LNCaP clone FGC (cell line): ENCODE results near the gene FER.

ENCODE experiments used
- DNase-seq: peaks from one replicate; pipeline ENCODE4 v3.0.0-alpha.2; 2011; ENCODE audit warnings: low read depth
- H3K4me3 ChIP-seq: 2 replicates; pipeline ENCODE4 v1.5.1; 2011; ENCODE audit warnings: mild to moderate bottlenecking, low read depth, low read length, control low read depth
- TF ChIP-seq, protein P1 (sequence below): IDR thresholded peaks from 2 replicates; pipeline ENCODE4 v1.5.1; 2012; ENCODE audit warnings: mild to moderate bottlenecking; ENCODE audit not compliant: control insufficient read depth, insufficient read depth; ENCODE audit errors: extremely low read depth

Gene FER

GRCh38 chr5:108935611-108936010 is 187.9 kb downstream of the FER start:
- TF ChIP-seq, protein P1, sequence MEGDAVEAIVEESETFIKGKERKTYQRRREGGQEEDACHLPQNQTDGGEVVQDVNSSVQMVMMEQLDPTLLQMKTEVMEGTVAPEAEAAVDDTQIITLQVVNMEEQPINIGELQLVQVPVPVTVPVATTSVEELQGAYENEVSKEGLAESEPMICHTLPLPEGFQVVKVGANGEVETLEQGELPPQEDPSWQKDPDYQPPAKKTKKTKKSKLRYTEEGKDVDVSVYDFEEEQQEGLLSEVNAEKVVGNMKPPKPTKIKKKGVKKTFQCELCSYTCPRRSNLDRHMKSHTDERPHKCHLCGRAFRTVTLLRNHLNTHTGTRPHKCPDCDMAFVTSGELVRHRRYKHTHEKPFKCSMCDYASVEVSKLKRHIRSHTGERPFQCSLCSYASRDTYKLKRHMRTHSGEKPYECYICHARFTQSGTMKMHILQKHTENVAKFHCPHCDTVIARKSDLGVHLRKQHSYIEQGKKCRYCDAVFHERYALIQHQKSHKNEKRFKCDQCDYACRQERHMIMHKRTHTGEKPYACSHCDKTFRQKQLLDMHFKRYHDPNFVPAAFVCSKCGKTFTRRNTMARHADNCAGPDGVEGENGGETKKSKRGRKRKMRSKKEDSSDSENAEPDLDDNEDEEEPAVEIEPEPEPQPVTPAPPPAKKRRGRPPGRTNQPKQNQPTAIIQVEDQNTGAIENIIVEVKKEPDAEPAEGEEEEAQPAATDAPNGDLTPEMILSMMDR, result no peak
- DNase-seq, result no peak
- no peak overlapping the region for H3K4me3 ChIP-seq

- DNase-seq, result no peak
- no peak overlapping the region for H3K4me3 ChIP-seq
- TF ChIP-seq, protein P1, result no peak
These were observed 189.5 kb downstream of the FER start for GRCh38 chr5:108937221-108937620.

DNA sequence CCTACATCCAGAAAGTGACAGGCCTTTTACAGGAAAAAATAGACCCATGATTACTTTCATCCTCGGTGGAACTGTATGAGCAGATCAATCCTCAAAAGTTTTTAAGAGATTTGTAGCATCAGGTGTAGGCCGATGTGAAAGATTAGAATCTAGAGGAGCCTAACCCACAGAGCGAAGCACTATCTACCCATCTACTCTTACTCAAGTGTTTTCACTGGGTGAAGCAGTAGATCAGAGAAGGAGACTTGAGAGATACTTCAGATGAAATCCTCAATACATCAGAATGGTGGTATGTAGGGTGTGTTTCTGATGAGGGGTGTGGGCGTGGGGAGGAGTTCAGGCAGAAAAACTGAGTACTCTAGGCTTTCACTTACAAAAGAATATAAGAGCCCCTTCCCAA is 192.8 kb downstream of the FER start:
- TF ChIP-seq, protein P1, result no peak
- no peak for DNase-seq
- H3K4me3 ChIP-seq, result no peak overlapping the region

DNA sequence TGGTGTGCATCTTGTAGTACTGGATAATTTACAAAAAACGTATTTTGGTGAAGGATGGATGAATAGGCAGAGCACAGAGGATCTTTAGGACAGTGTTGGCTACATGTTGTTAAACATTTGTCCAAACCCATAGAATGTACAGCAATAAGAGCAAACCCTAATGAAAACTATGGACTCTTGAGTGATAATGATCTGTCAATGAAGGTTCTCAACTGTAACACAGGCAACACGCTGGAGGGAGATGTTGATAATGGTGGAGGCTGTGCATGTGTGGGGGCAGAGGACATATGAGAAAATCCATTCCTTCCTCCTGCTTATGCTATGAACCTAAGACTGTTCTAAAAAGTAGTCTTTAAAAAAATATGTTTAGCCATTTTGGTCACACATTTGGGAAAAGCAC is 194.0 kb downstream of the FER start:
- TF ChIP-seq, protein P1, result no peak
- DNase-seq, result no peak
- H3K4me3 ChIP-seq, result no peak overlapping the region

DNA sequence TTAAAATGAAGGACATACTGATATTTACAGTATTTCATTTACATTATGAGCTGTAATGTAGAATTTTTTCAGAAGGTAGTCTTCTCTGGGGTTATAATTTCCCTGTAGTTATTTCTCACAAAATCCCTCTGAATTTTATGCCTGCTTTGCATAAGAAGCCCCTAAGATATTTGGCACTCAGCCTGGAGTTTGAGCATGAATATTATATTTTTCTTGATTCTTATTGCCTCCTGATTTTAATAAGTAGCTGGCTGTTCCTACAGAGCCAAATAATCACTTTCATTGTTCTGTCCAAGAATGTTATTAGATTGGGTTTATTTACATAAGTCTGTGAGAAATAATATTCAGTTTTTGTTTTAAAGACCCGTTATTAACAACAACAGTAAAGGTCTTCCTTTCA is 195.0 kb downstream of the FER start:
- TF ChIP-seq, protein P1, result no peak
- H3K4me3 ChIP-seq, result no peak overlapping the region
- no peak for DNase-seq

DNA sequence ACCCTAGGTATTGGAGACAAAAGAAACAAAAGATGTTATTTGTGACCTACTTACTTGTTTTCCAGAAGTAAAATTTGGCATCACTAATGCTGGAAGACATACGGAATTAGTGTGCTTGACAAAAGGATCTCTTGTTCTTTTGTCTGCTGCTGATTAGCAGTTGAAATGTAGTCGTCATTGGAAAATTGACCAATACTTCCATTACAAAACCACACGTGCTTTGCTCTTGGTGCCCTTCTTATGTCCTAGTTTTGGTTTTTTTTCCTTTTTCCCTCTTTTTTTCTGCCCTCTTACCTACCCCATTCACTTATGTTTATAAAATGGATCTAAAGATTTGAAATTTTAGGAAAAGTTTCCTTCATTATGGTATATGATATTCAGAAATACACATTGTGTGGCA is 197.4 kb downstream of the FER start:
- TF ChIP-seq, protein P1, result no peak
- no peak for DNase-seq
- no peak overlapping the region for H3K4me3 ChIP-seq

- no peak for DNase-seq
- H3K4me3 ChIP-seq, result no peak overlapping the region
- TF ChIP-seq, protein P1, result no peak
These were observed 198.3 kb downstream of the FER start for GRCh38 chr5:108946008-108946407.
